Left kidney (tissue), 2 donors: ENCODE data around the gene FIG4. TPM values are rescaled to one million over a fixed set of nuclear protein-coding genes. Genes with fewer than 3 reads are reported as not detected.
"Not testable (repeated sequence)": the region's sequence is repeated elsewhere in the genome, so short reads cannot be mapped to it uniquely, and the experiment has no call there.

ENCODE experiments used
- DNase-seq: peaks from one replicate; pipeline ENCODE4 v3.0.0-alpha.2; 2013
- polyA plus RNA-seq: library from polyadenylated mRNA; unstranded; fragments of 120-200 nt; gene quantifications from one replicate; pipeline ENCODE4 v1.2.1, GENCODE V29; 2013; ENCODE audit not compliant: insufficient read length

FIG4 gene
- polyA plus RNA-seq, 1 donor: 25.8 TPM

DNA sequence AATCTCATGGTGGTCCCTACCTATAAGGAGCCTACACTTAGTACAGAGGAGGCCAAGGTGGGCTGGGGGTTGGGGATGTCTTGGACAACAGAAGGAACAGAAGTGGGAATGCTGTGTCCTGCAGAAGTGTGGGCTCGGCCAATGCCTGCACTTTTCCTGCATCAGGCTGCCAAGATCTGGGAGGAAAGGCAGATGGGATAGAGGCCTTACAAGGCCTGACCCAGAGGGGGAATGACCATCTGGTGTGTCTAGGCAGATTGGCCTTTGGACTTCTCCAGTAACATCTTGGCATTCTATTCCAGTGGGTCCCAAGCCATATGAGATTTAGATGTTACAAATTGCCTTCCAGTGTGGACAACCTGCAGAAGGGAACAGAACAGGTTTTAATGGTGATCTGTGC, 162.3 kb downstream of the FIG4 start:
- DNase-seq: no peak

- DNase-seq: no peak
These were observed 162.9 kb downstream of the FIG4 start for GRCh38 chr6:109853951-109854350.

GRCh38 chr6:109854541-109855308, 163.6 kb downstream of the FIG4 start:
- no peak for DNase-seq

DNA sequence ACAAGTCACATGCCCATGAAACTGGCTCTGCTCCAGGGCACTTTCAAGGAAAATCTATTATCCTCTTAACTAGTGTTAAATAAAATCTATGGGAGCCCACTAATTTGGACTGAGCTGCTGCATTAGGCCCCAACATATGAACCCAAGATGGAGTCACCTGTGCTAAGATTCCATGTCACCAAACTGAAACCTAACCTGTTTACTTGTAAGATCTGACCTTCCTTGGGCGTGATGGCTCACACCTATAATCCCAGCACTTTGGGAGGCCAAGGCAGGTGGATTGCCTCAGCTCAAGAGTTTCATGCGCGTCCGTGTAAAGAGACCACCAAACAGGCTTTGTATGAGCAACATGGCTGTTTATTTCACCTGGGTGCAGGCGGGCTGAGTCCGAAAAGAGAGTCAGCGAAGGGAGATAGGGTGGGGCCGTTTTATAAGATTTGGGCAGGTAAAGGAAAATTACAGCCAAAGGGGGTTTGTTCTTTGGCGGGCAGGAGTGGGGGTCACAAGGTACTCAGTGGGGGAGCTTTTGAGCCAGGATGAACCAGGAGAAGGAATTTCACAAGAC, 164.5 kb downstream of the FIG4 start:
- not testable (repeated sequence) for DNase-seq

- DNase-seq: no peak
These were observed 170.8 kb downstream of the FIG4 start for GRCh38 chr6:109861946-109862345.

DNA sequence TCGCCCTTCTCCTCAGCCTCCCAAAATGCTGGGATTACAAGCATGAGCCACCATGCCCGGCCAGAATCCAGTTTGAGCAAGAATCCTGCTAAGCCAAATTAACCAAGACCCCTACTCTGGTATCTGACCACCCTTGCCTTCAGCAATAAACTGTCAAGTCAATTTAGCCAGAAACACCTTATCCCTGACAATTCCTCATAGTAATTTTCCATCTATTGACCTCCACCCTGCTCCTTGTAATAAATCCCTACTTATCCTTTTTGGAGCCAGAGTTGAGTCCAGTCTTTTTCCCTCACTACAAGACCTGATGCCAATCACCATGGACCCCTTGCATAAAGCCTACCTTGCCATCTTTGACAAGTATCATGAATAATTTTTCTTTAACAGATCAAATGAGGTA, 173.0 kb downstream of the FIG4 start:
- DNase-seq: no peak

- no peak for DNase-seq
These were observed 174.9 kb downstream of the FIG4 start for GRCh38 chr6:109865968-109866367.

GRCh38 chr6:109867009-109867969, 176.2 kb downstream of the FIG4 start:
- DNase-seq: peak; percentile 53

- DNase-seq: no peak
These were observed 176.9 kb downstream of the FIG4 start for GRCh38 chr6:109867970-109868358.

- not testable (repeated sequence) for DNase-seq
These were observed 178.4 kb downstream of the FIG4 start for GRCh38 chr6:109869398-109870088.

- DNase-seq: no peak
These were observed 179.0 kb downstream of the FIG4 start for GRCh38 chr6:109870089-109870410.

- DNase-seq: no peak
These were observed 181.5 kb downstream of the FIG4 start for GRCh38 chr6:109872549-109872948.

DNA sequence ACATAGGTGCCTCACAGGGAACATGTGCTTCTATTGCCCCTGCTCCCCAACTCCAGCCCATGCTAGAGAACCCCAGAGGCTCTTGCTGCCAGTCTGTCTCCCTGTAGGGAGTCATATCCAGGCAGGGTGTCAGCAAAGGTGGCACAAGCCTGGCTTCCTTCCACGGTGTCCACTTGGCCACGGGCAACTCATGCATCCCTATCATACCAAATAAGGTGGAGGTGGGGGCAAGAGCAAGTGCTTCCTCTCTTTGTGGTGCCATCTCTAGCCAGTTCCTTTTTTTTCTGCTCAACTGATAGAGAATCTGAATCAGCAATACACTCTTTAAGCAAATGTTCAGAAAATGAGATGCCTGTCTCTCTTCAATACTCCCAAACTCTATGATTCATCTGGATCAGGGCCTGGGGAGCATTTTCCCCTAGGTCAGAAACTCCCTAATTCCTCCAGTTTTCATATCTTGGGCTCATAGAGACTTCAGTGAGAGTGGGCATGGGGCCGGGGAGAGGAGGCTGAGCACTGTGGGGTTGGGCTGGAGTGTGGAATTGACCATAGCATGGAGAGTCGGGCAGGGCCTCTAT, 182.0 kb downstream of the FIG4 start:
- no peak for DNase-seq

- DNase-seq: no peak
These were observed 183.0 kb downstream of the FIG4 start for GRCh38 chr6:109874086-109874485.

DNA sequence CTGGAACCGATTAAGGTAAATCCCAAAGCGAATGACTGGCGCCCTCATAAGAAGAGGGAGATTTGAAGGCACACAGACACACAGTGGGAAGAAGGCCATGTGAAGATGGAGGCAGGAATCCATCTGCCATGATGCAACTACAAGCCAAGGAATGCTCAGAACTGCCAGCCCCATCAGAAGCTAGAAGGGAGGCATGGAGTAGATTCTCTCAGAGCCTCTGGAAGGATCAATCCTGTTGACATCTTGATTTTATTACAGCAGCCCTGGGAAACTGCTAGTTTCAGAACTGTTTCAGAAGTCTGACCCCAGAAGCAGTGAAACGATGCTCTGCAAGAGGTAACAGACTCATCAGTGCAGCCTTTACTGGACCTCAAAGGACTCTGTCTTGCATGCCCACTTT, 183.5 kb downstream of the FIG4 start:
- DNase-seq: no peak

Other genes starting within 250 kb of the FIG4 start
- gene MICAL1, start 235.5 kb upstream of the FIG4 start, polyA plus RNA-seq: 32.8 TPM
- 17.4 TPM for gene ZBTB24, start 208.1 kb upstream of the FIG4 start, polyA plus RNA-seq
- 17.9 TPM for gene AK9, start 94 bp upstream of the FIG4 start, polyA plus RNA-seq